RWPE2 (cell line): Measurements from ENCODE around the gene RAD51D.

ENCODE experiments used
- ATAC-seq: fragments of 200-7000 bp; cut with Tn5 transposase; 3 replicates; pipeline ENCODE4 v1.9.1; 2021; ENCODE audit warnings: low read depth
- DNase-seq: peaks from one replicate; pipeline ENCODE4 v3.0.0-alpha.2; 2020; ENCODE audit warnings: low spot score
- H3K27ac ChIP-seq: fragments of 450-650 bp; 2 replicates; pipeline ENCODE4 v1.5.1; 2017; ENCODE audit warnings: mild to moderate bottlenecking; ENCODE audit not compliant: poor library complexity, severe bottlenecking
- H3K27me3 ChIP-seq: fragments of 250-450 bp; sonication (Bioruptor Pico); 2 replicates; pipeline ENCODE4 v1.5.1; 2021; ENCODE audit warnings: mild to moderate bottlenecking, moderate library complexity; ENCODE audit not compliant: insufficient read depth, poor library complexity, severe bottlenecking
- H3K36me3 ChIP-seq: fragments of 250-450 bp; sonication (Bioruptor Pico); 2 replicates; pipeline ENCODE4 v1.5.1; 2020; ENCODE audit warnings: low read depth, mild to moderate bottlenecking, moderate library complexity
- H3K4me1 ChIP-seq: fragments of 250-450 bp; sonication (Bioruptor Pico); 2 replicates; pipeline ENCODE4 v1.5.1; 2021; ENCODE audit warnings: mild to moderate bottlenecking, moderate library complexity; ENCODE audit not compliant: insufficient read depth, poor library complexity, severe bottlenecking
- H3K4me3 ChIP-seq: fragments of 250-450 bp; sonication (Bioruptor Pico); 2 replicates; pipeline ENCODE4 v1.5.1; 2021; ENCODE audit warnings: mild to moderate bottlenecking, moderate library complexity; ENCODE audit not compliant: severe bottlenecking
- H3K9me3 ChIP-seq: fragments of 250-450 bp; sonication (Bioruptor Pico); 2 replicates; pipeline ENCODE4 v1.5.1; 2021; ENCODE audit warnings: mild to moderate bottlenecking, moderate library complexity; ENCODE audit not compliant: severe bottlenecking
- CTCF ChIP-seq: fragments of 450-650 bp; IDR thresholded peaks from one replicate; pipeline ENCODE4 v1.5.1; 2017; ENCODE audit warnings: mild to moderate bottlenecking, moderate library complexity; ENCODE audit not compliant: poor library complexity, severe bottlenecking

RAD51D gene

GRCh38 chr17:35086164-35086563, 33.5 kb downstream of the RAD51D start:
- no peak overlapping the region for H3K4me3 ChIP-seq
- peak overlapping the region; percentile 96 for H3K27ac ChIP-seq
- H3K27me3 ChIP-seq, result no peaks in the 10 kb centered on the region
- no peak for ATAC-seq
- no peak for DNase-seq
- TF ChIP-seq CTCF, result no peak
- no peaks in the 10 kb centered on the region for H3K9me3 ChIP-seq
- no peaks in the 10 kb centered on the region for H3K36me3 ChIP-seq
- peaks cover 68% of the 10 kb centered on the region for H3K4me1 ChIP-seq

GRCh38 chr17:35084987-35085386, 34.7 kb downstream of the RAD51D start:
- no peak overlapping the region for H3K4me3 ChIP-seq
- DNase-seq, result no peak
- H3K27ac ChIP-seq, result peak overlapping the region; percentile 96
- peak; percentile 55 for ATAC-seq
- no peaks in the 10 kb centered on the region for H3K36me3 ChIP-seq
- H3K4me1 ChIP-seq, result peaks cover 80% of the 10 kb centered on the region
- no peaks in the 10 kb centered on the region for H3K9me3 ChIP-seq
- no peaks in the 10 kb centered on the region for H3K27me3 ChIP-seq
- no peak for TF ChIP-seq CTCF

- no peaks in the 10 kb centered on the region for H3K27me3 ChIP-seq
- H3K4me3 ChIP-seq, result no peak overlapping the region
- H3K9me3 ChIP-seq, result no peaks in the 10 kb centered on the region
- TF ChIP-seq CTCF, result no peak
- H3K36me3 ChIP-seq, result no peaks in the 10 kb centered on the region
- DNase-seq (no peak), ATAC-seq (no peak)
- peak overlapping the region; percentile 96 for H3K27ac ChIP-seq
- H3K4me1 ChIP-seq, result peaks cover 84% of the 10 kb centered on the region
Observed at GRCh38 chr17:35083071-35083470, 36.6 kb downstream of the RAD51D start.

- H3K9me3 ChIP-seq, result no peaks in the 10 kb centered on the region
- DNase-seq (no peak), ATAC-seq (peak; percentile 32)
- TF ChIP-seq CTCF, result no peak
- H3K27me3 ChIP-seq, result no peaks in the 10 kb centered on the region
- H3K4me3 ChIP-seq, result no peak overlapping the region
- peaks cover 80% of the 10 kb centered on the region for H3K4me1 ChIP-seq
- H3K36me3 ChIP-seq, result no peaks in the 10 kb centered on the region
- H3K27ac ChIP-seq, result peak overlapping the region; percentile 96
Observed at GRCh38 chr17:35082073-35082657, 37.5 kb downstream of the RAD51D start.

- TF ChIP-seq CTCF, result no peak
- ATAC-seq (no peak), DNase-seq (no peak)
- no peaks in the 10 kb centered on the region for H3K9me3 ChIP-seq
- H3K4me1 ChIP-seq, result peaks cover 74% of the 10 kb centered on the region
- H3K4me3 ChIP-seq, result no peak overlapping the region
- H3K36me3 ChIP-seq, result no peaks in the 10 kb centered on the region
- H3K27ac ChIP-seq, result peak overlapping the region; percentile 96
- no peaks in the 10 kb centered on the region for H3K27me3 ChIP-seq
Observed at GRCh38 chr17:35081638-35082037, 38.0 kb downstream of the RAD51D start.
